ENCODE data around the gene STK32C.
A peak's percentile ranks its signal among the peaks of the same experiment; 100 is the strongest.

The STK32C gene

DNA sequence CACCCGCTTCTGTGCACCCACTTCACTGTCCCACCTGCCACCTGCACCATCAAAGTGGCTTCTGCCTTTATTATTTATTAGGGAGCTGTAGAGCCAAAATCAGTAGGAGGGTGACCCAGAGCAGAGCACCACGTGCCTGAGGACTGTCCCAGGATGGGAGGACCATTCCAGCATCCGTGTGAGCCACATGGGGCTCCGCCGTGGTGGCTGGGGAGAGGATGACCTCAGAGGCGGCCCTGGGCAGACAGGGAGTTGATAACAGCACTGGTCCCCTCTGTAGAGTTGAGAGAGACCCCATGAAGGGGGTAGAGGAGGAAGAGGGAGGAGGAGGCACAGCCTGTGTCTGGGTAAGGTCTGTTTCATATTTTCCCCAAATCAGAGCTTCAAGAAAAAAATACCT lies 129.7 kb downstream of the STK32C start:
- DNase-seq = no peak

DNA sequence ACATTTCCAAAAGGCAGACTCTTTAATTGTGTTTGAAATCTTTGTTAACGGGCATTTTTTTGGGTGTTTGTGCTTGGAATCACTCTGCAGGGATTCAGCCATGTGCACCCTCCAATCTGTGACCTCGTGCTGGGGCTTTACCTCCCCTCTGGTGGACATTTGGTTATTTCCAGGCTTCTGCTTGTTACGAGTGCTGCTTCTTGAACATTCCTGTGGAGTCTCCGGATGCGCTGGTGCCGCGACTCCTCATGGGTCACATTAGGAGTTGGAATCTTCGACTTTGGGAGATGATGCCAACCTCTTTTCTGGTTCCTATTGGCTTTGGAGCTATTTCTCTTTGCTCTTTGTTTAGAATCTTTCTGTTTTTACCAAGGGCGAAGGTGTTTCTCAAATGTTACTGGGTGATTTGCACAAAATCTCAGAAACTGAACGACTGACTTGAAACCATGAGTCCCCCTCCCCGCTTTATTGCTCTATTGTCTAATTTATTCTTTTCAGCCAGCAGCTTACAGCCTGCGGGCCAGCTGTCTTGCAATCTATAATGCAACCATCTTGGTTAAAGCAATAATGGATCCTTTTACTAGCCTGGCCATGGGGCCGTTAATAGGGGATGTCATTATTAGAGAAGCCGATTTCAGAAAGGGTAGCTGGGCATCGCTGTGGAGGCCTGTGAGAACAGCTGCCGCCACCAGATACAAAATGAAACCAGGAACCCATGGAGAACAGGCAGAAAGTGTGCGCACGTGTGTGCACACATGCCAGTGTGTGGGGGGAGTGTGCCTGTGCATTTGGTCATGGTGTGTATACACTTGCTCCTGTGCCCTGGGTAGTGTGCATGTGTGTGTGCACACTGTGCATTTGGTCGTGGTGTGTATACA lies 130.9 kb downstream of the STK32C start:
- DNase-seq = no peak

DNA sequence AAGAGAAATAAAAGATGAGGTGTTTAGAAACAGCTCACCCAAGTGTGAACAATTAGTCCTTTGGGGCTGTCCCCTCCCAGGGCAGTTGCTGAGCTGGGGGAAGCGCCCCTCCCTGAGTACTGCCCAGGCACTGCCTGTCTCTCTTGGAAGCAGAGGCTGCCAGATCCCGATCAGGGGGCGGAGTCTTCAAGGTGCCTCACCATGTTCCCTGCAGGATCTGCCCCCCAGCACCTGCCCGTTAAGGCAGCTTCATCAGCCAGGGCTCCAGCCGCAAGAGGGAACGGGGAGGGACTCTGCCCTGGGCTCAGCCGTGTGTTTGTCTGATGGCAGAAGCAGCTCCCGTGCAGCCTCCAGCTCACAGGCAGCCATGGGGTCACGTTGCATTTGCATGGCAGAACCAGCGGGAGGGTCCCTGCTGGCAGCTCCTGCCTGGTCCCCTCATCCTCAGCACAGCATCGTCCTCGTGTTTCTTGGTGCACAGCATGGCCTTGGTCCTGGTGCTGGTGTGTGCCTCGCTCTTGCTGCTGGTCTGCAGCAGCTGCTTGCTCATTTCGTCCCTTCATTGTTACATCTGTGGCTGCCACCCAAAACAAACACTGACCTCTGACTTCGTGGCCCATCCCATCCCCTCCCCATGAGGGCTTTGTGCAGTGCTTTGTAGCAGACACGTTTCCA lies 131.7 kb downstream of the STK32C start:
- no peak for DNase-seq

DNA sequence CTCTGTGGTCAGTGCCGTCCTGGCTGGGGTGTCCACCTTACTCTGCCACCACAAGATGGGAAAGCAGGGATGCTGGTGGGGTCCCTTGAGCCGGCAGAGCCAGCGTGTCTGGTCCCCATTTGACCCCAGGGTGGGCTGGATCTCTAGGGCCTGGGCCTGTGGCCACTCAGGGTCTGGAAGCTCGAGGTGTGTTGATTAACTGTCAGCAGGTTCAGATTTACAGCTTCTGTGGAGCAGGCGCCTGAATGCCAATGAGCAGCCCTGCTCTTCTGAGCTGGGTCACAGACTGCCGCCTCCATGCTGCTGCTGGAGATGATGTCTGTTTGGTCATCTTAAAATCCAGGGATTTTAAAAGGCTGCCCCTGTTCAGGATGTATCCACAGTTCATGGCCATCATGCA lies 132.3 kb downstream of the STK32C start:
- DNase-seq = no peak

DNA sequence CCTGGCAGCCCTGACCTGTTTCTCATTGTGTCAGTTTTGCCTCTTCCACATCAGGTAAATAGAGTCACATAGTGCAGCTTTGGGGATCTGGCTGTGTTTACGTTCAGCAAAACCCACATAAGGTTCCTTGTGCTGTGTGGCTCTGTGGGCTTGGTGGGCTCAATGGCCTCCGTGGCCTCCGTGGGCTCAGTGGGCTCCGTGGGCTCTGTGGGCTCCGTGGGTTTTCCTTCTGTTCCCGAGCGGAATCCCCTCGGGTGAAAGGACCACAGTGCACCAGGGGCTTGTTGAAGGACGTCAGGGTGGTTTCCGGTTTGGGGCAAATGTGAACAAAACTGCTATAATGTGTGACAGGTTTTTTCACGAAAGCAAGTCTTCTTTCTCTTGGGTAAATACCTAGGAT lies 133.5 kb downstream of the STK32C start:
- no peak for DNase-seq

DNA sequence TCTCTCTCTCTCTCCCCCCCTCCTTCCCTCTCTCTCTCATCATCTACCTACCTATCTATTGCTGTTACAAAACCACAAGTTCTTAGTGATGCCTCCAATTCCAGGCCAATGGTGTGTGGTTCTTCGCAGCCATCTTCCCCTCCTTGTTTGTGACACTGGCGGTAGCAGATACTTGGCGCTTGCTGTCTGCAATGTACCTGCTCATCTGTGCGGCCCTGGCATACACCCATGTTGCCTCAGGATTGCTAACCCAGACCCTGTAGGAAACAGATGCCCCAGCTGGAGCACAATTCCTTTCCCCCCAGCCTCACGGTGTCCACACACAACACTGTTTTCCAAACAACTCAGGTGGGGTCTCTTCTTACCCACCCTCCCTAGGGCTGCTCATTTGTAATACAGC lies 134.6 kb downstream of the STK32C start:
- DNase-seq = no peak

DNA sequence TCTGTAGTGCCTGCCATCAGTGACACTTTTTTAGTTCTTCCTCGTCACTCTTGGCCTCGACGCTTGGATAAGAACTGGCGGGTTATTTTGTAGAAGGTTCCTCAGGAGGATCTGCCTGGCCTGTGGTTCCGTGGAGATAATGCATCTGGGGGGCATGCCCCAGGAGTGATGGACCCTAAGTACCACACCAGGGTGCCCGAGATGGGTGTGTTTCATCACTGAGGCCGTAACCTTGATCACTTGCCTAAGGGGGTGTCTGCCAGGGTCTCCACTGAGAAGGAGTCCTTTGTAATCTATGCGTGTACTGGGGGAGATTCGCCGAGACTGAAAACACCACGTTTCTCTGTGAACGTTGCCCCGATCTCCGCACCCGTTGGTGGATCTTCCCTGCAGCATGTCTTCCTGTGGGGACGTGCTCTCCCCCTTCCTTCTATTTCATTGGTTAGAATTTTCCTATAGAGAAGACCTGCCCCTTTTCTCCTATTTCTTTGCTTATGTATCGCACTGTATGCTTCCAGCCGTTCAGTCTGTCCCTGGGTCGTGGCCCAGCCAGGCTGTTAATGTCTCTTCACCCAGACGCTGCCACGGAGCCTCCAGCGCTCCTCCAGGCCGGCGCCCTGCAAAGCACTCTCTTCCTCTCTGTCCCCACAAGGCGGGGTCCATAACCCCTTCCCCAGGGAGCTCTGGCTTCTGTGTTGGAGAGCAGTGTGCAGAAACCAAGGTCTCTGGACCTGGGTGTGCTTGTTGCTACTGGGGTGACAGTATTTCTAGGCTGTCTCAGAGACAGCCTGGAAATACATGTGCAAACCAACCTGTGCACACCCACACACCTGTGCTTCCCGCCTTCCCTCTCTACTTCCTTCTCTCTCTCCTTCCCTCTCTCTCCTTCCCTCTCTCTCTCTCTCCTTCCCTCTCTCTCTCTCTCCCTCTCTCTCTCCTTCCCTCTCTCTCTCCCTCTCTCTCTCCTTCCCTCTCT lies 135.4 kb downstream of the STK32C start:
- DNase-seq = no peak

DNA sequence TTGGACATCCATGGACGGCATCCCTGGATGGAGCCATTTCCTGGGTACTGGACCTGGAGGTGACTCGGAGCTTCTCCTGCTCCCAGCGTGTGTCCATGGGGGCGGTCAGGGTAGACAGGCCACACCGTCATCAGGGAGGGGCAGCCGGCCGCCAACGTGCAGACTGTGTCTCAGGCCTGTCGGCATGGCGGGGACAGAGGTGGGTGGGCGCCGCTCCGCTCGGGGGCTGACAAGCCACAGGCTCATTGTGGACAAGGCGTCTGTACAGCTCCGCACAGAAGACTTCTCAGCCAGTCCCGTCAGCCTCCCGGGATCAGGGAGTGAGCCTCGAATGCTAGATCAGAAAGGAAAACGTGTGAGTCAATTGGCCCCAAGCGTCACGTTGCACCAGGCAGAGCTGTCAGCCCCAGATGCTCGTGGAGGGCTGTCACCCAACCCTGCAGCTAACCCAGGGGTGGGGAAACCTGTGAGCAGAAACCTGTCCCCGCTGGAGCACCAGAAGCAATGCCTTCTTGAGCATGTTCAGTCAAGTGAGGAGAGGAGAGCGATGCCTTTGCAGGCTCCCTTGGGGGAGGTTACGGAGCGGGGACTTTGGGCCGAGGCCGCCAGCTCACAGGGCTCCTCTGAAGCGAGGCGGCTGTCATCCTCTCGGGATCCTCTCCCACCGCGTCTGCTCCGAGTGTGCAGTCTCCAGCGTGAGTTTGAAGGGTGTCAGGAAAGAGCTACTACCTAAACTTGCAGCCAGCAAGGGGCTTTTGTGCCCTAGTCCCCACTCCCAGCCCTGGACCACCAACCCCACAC lies 137.0 kb downstream of the STK32C start:
- DNase-seq = no peak

DNA sequence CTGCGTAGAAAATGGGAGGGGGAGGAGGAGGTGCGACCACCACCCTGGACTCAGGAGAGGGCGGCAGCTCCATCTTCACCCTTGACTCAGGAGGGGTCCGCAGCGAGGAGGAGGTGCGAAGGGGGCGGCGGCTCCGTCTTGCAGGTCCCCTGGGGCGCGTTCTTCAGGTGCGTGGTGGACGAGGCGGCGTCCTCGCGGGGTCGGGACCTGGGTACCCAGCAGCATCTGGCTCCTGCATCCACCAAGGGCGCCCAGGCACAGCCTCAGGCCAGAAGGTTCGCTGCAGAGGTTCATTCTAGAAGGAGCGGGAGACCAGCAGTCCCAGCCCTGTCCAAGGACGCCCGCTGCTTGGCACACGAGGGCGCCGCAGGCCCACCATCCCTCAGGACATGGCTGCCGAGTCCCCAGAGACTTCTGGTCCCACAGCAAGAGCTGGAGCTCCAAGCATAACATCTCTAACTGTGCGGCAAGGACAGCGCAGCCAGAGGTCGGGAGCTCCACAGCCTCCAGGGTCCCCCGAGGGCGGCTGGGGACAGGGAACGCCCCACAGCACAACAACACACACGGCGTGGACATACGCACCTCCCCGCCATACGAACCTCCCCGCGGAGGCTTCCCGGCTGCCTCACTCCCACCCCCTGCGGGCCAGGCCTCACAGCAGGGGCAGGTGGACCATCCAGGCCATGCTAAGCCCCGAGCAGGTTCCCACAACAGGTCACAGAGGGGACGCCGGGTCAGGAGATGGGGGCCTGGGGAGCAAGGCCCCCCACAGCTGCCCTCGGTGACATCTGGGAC lies 137.8 kb downstream of the STK32C start:
- DNase-seq = no peak

DNA sequence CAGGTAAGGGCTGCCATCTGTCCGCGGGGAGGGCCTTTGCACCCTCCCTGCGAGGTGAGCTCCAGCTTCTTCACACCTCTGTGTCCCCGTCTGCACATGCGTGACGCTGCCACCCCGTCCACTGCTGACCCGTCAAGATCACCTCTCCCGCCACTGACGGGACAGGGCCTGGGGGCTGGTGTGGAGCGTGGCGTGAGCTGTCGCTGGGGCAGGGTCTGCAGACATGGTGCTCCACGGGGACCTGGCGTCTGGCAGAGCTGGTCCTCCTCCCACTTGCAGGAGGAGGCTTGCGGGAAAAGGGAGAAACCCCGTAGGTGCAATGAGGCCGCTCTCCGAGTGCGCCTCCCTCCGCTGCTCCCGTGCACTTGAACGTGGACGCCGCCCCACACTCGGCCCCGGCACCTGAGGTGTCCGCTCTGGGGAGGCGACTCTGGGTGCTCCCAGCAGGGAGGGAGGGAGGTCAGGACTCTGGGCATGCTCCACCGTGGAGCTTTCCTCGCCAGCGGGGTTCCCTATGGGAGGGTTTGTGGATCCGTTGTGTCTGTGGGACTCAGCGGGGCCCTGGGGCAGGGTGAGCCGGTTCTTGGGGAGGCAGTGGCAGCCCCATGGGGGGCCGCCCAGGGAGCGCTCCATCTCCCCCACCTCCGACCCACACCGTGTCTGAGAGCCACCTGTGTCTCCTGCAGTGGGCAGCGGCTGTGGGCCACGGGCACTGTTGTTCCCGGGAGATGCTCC lies 138.6 kb downstream of the STK32C start:
- no peak for DNase-seq

DNA sequence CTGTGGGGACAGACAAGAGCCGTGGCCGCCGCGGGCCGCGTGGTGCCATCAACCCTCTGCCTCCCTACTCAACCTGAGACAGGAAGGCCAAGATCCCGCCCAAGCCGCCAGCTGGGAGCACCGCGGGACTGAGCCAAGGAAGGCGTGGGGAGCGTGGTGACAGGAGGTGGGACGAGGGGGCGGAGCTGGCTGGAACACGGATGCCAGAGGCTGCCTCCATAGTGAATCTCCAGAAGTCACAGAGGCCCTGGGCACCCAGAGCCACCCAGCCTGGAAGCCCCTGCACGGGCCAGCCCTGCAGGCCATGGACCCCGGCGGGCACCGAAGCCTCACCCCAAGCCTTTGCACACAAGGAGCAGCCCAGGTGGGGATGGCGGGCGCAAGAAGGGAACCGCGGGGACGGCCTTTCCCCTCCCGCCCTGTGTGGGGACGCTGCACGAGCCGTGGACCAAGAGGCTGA lies 139.1 kb downstream of the STK32C start:
- DNase-seq = no peak

DNA sequence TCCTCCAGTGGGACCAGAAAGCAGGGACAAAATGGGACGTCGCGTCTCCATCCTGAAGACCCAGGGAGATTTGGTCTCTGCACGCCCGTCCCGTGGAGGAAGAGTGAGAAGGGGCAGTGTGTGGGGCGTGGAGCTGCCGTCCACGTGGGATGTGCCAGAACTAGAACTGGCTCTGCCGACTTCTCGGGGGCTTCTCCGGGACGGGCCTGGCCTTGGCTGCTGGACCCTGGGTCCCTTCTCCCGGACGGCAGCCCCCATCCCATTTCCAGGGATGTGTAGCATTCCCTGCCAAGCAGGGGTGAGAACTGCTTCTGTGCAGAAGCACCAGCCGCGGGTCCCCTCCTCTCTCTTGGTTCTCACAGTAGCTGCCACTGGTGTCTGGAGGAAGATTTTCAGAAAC lies 139.8 kb downstream of the STK32C start:
- no peak for DNase-seq

DNA sequence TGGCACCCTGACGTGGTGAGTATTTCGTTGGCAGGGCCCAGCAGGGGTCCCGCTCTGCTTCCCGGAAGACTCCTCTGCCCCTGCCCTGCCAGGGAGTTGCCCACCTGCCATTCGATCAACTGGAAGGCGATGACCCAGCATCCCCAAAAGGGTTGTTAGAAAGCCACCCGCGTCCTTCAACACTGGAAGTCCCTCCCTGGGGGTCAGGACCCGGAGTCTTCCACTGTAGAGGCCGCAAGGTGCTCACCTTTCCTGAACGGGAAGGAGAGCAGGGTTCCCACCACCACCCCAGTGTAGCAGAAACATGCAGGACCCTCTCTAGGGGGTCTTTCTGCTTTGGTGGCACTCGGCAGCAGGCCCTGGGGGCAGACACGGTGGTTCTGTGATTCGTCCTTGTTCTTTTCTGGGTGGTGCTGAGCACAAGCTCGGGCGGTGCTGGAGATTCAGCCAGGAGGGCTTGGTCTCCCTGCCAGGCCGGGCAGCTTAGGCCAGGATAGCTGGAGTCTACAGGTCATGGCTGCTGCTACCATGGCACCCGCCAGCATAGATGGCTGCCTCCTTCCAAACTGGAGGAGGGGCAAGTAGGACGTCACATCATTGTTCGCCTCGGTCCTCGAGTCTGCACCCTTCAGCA lies 140.6 kb downstream of the STK32C start:
- no peak for DNase-seq

DNA sequence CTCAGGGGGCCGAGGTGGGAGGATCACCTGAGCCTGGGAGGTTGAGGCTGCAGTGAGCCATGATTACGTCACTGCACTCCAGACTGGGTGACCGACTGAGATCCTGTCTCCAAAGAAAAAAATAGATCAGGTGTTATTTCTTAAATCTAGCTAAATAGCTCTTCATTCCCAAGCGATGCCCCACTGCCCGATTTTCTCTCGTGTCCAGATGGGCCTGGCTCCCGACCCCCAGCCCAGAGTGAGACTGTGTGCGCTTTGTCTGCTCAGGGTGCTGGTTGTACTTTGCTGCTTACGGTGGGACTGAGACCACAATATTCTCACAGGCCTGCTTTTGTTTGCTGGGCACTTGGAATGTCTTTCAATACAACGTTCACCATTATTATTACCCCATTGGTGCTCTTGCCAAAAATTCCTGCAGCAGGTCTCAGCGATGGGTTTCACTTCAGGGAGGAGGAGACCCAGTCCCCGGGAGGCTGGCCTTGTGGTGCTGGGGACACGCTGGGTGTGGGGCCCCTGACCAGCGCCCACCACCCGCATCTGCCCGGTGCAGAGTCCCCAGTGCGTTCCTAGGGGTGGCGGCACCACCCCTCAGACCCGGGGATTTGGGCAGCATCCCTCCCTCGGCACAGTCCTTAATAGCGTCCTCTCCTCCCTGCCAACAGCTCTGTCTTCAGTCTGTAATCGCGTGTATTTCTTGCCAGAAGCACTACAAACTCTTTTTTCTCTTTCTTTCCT lies 141.4 kb downstream of the STK32C start:
- no peak for DNase-seq

DNA sequence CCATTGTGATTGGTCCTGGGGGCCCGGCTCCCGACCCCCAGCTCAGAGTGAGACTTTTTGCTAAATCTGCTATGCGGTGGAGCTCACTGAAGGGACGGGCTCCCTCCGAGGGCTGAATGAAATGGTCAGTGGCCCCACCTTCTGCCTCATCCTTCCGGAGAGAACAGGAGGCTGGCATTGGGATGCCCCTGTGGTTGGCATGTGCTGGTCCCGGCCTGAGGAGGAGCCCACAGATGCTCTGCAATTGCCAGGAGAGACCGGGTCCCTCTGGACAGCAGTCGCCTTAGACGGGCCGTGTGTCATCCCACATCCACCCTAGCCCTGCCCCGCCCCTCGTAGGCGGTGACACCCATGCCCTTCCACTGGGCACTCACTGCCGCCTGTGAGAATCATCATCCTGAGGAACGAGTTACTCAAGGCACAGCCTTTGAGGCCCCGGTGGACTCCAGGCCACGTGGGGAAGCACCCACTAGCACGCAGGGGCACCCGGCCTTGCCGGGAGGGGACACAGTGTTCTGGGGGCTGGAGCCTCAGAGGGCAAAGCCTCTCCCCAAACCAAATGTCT lies 142.3 kb downstream of the STK32C start:
- DNase-seq = no peak

DNA sequence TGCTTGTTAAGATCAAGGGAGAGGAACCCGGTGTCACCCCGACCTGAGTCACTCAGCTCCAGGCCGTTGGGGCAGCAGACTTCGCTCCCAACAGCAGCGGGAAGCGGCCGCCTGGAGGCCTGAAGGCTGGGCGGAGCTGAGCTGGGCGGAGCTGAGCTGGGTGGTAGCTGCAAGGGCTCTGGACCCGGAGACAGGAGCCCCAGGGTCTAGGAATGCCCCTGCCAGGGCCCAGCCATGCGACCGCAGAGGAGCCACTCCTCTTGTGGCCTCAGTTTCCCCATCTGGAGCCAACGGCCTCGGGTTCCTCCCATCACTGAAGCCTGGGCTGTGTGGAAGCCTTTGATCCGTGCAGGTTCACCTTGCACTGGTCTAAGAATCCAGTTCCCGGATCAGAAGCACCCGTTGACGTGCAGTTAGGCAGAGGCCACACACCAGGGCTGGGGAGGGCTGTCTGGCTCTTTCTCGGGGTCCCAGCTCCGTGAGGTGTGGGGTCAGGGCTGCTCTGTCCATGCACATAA lies 142.9 kb downstream of the STK32C start:
- DNase-seq = no peak

DNA sequence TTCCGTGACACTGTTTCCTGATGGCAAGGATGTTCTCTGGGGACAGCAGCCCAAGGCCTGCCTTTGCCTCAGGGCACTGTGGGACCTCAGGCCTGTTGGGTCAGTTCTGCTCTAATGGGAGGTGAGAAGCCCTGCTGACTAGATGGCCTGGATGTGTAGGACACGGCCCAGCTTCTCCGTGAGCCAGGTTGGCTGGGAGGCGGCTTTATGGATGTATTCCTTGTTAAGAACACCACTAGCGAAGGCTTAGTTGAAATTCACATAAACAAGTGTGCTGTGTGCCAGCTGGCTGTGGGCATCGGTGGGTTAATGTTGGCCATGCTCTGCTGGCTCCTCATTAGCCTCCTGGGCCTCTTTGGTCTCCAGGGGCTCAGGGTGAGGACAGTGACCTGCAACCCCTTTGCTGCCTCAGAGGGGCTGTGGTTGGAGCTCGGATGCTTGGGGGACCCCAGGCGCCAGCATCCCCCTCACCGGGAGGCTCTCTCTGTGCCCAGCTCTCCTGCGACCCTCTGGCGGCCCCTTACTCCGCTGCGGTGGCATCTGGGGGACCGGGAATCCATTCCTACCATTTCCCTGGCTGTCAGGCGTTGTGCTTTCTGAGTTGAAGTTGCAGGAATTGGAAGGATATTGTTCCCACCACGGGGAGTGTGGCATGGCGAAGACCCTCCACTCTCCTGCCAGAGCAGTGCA lies 143.8 kb downstream of the STK32C start:
- no peak for DNase-seq

DNA sequence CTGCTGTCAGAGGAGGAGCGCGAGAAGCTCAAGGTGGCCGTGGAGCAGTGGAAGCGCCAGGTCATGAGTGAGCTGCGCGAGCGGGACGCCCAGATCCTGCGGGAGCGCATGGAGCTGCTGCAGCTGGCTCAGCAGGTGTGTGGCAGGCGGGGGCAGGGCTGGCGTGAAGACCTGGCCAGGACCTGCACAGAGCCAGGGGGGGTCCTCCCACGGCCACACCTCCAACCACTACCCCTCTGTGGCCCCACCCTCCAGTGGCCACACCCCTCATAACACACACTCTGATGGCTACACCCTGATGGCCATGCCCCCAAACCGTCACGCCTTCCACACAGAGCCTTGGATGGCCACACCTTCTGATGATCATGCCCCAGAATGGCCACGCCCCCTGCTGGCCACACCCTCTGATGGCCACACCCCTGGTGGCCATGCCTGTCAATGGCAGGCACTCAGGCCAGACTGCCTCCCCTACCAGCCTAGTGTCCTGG lies 144.4 kb downstream of the STK32C start:
- DNase-seq = peak; percentile 83

Data from hematopoietic multipotent progenitor cell treated with erythropoietin and hydrocortisone succinate and interleukin-3 and kit ligand, for 4 days (in vitro differentiated cells).